ENCODE results near the gene MYO10.

DNA sequence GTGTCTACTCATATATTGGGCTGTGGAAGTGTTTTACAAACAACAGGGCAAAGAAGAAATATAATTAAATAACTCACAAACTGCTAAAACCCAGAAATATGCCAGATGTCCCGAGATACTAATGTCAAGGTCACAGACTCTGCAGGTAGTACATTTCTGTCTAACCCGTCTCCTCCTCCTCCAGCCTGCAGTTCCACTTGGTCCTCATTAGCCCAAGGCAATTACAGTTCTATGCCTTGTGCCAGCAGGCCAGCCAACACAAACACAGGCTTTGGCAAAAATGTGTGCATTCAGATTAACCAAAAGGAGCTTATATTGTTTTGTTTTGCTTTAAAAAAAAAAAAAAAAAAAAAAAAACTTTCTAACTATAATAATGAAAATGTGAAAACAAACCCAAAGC is 148.8 kb downstream of the MYO10 start:
- TF ChIP-seq CTCF (IDR thresholded peaks at IDR 0.05; ENCODE audit: low read depth, low read length) = no peak
- no peak for TF ChIP-seq EZH2phosphoT487 (IDR thresholded peaks at IDR 0.05; ENCODE audit: low read depth)

All from OCI-LY3 (cell line).